Breast epithelium (tissue), 4 donors: ENCODE measurements around the gene KLHL7. TPM values are rescaled to one million over a fixed set of nuclear protein-coding genes. Genes with fewer than 3 reads are reported as not detected.
"Not testable (repeated sequence)": the region's sequence is repeated elsewhere in the genome, so short reads cannot be mapped to it uniquely, and the experiment has no call there.

Source experiments
- DNase-seq, 2 donors: peaks; one replicate each; pipeline ENCODE4 v3.0.0-alpha.2; 2019; ENCODE audit warnings: low spot score in 2 of 2
- H3K27ac ChIP-seq, 2 donors: fragments of 200-600 bp; sonication (generic) in 1 of 2; one replicate each; pipeline ENCODE4 v1.5.1; 2016 to 2019; ENCODE audit warnings: mild to moderate bottlenecking in 1 of 2
- H3K27me3 ChIP-seq, 2 donors: fragments of 200-600 bp; sonication (generic) in 1 of 2; one replicate each; pipeline versions ENCODE4 v1.5.1 to v1.6.0; 2017 to 2019; ENCODE audit warnings: control low read depth in 1 of 2, mild to moderate bottlenecking in 1 of 2
- H3K36me3 ChIP-seq: fragments of 200-600 bp; one replicate; pipeline ENCODE4 v1.5.1; 2019
- H3K4me1 ChIP-seq, 2 donors: fragments of 200-600 bp; sonication (generic); one replicate each; pipeline ENCODE4 v1.5.1; 2016 to 2019; ENCODE audit warnings: control low read depth in 1 of 2
- H3K4me3 ChIP-seq, 3 donors: fragments of 200-600 bp; sonication (generic); 1 replicate in 2 of 3; 2 replicates in 1 of 3; pipeline ENCODE4 v1.5.1; 2016 to 2019; ENCODE audit warnings: mild to moderate bottlenecking in 3 of 3, moderate library complexity in 2 of 3
- H3K9me3 ChIP-seq, 2 donors: fragments of 200-600 bp; sonication (generic) in 1 of 2; one replicate each; pipeline ENCODE4 v1.5.1; 2016 to 2019; ENCODE audit warnings: control low read depth in 1 of 2
- CTCF ChIP-seq, 3 donors: fragments of 450-650 bp; IDR thresholded peaks; one replicate each; pipeline ENCODE4 v1.5.1; 2016 to 2017; ENCODE audit warnings: antibody characterized with exemption in 3 of 3, mild to moderate bottlenecking in 3 of 3, moderate library complexity in 3 of 3
- POLR2A ChIP-seq: fragments of 450-650 bp; IDR thresholded peaks from one replicate; pipeline ENCODE4 v1.6.1; 2016; ENCODE audit warnings: antibody characterized with exemption, mild to moderate bottlenecking, moderate library complexity
- POLR2AphosphoS5 ChIP-seq, 3 donors: sonication (generic); formaldehyde crosslinking; IDR thresholded peaks; one replicate each; pipeline ENCODE4 v1.6.1; 2017; ENCODE audit warnings: antibody characterized with exemption in 3 of 3
- intact Hi-C: fragments of 100-400 bp; cut with DNase I; formaldehyde crosslinking; loops from one replicate; pipeline ENCODE4 v1.15.1; 2023; ENCODE audit warnings: low total_unique reads
- total RNA-seq, 3 donors: library from RNA; depleted of rRNA; stranded (reverse); fragments of >200 nt; gene quantifications; one replicate each; pipeline ENCODE4 v1.1.0, GENCODE V29; 2016

KLHL7 gene
- total RNA-seq, 3 donors from 2014 or later: 28.5 to 39.2 (median 29.0) TPM

- Histone ChIP-seq H3K27ac (no peak overlapping the region), H3K27me3 (no peaks in the 10 kb centered on the region)
Measured at GRCh38 chr7:23218196-23218595, 112.6 kb downstream of the KLHL7 start.

GRCh38 chr7:23220690-23221305, 115.2 kb downstream of the KLHL7 start:
- no peaks in the 10 kb centered on the region for H3K9me3 ChIP-seq

More at GRCh38 chr7:23218196-23218595, 112.6 kb downstream of the KLHL7 start:
- no peaks in the 10 kb centered on the region for H3K9me3 ChIP-seq
- intact Hi-C loops: no loop called here
- no peaks in the 10 kb centered on the region for H3K4me1 ChIP-seq
- no peak for DNase-seq
- TF ChIP-seq POLR2A (no peak), CTCF (IDR thresholded peaks at IDR 0.05) (no peak), POLR2AphosphoS5 (IDR thresholded peaks at IDR 0.05) (no peak)
- H3K4me3 ChIP-seq: no peak overlapping the region
- no peaks in the 10 kb centered on the region for H3K36me3 ChIP-seq

GRCh38 chr7:23222439-23223030, 117.0 kb downstream of the KLHL7 start:
- H3K4me1 ChIP-seq: no peaks in the 10 kb centered on the region
- no peaks in the 10 kb centered on the region for H3K27me3 ChIP-seq
- no peak for DNase-seq
- no peak for TF ChIP-seq CTCF (IDR thresholded peaks at IDR 0.05)
- TF ChIP-seq POLR2A: no peak
- no peak for TF ChIP-seq POLR2AphosphoS5 (IDR thresholded peaks at IDR 0.05)
- no peak overlapping the region for H3K4me3 ChIP-seq
- intact Hi-C loops: no loop called here
- no peaks in the 10 kb centered on the region for H3K9me3 ChIP-seq
- no peak overlapping the region for H3K27ac ChIP-seq
- H3K36me3 ChIP-seq: no peaks in the 10 kb centered on the region

More at GRCh38 chr7:23220690-23221305, 115.2 kb downstream of the KLHL7 start:
- intact Hi-C loops: no loop called here
- TF ChIP-seq POLR2A (no peak), POLR2AphosphoS5 (IDR thresholded peaks at IDR 0.05) (no peak), CTCF (IDR thresholded peaks at IDR 0.05) (no peak)
- H3K27ac ChIP-seq: no peak overlapping the region
- no peak for DNase-seq
- no peaks in the 10 kb centered on the region for H3K4me1 ChIP-seq
- no peak overlapping the region for H3K4me3 ChIP-seq
- no peaks in the 10 kb centered on the region for H3K27me3 ChIP-seq
- H3K36me3 ChIP-seq: no peaks in the 10 kb centered on the region

GRCh38 chr7:23224364-23224763, 118.8 kb downstream of the KLHL7 start:
- H3K9me3 ChIP-seq, H3K36me3 ChIP-seq, H3K4me3 ChIP-seq, H3K27ac ChIP-seq, DNase-seq, intact Hi-C loops, H3K4me1 ChIP-seq, H3K27me3 ChIP-seq: not testable (repeated sequence)

- TF ChIP-seq POLR2AphosphoS5 (IDR thresholded peaks at IDR 0.05) (no peak), CTCF (IDR thresholded peaks at IDR 0.05) (no peak), POLR2A (no peak)
- intact Hi-C loops: no loop called here
- DNase-seq: no peak
Measured at GRCh38 chr7:23226844-23227450, 121.4 kb downstream of the KLHL7 start.

More at GRCh38 chr7:23226844-23227450, 121.4 kb downstream of the KLHL7 start:
- Histone ChIP-seq H3K27ac (no peak overlapping the region), H3K9me3 (no peaks in the 10 kb centered on the region), H3K36me3 (no peaks in the 10 kb centered on the region), H3K4me3 (no peak overlapping the region), H3K27me3 (no peaks in the 10 kb centered on the region), H3K4me1 (no peaks in the 10 kb centered on the region)

Other genes with a start within 250 kb of the KLHL7 start
- gene HYCC1, start 91.7 kb upstream of the KLHL7 start, total RNA-seq: 10 to 100 TPM; 43.8 to 64.6 (median 50.4) TPM
- gene NUP42, start 76.3 kb downstream of the KLHL7 start, total RNA-seq: 10 to 100 TPM; 29.4 to 46.4 (median 34.1) TPM
- 100 to 1,000 TPM in 2 of 3 donors, 10 to 100 TPM in 1; 86.9 to 460 (median 335) TPM for gene GPNMB, start 141.0 kb downstream of the KLHL7 start, total RNA-seq
- gene MALSU1, start 193.6 kb downstream of the KLHL7 start, total RNA-seq: 10 to 100 TPM; 40.3 to 48.4 (median 45.0) TPM